H9 (cell line): Measurements from ENCODE around the gene TLL2. TPM values are rescaled to one million over a fixed set of nuclear protein-coding genes. Genes with fewer than 3 reads are reported as not detected.

Experiments used
- DNase-seq: peaks from one replicate; pipeline ENCODE4 v3.0.0-alpha.2; 2017
- H2AFZ ChIP-seq: one replicate; pipeline ENCODE4 v1.6.1; 2013; ENCODE audit warnings: mild to moderate bottlenecking, low read length, control low read depth, moderate library complexity
- H2AK5ac ChIP-seq: 2 replicates; pipeline ENCODE4 v1.6.1; 2013; ENCODE audit warnings: low read length, control low read depth, mixed read lengths; ENCODE audit not compliant: insufficient read length
- H2BK120ac ChIP-seq: one replicate; pipeline ENCODE4 v1.6.1; 2013; ENCODE audit warnings: low read depth, mild to moderate bottlenecking, low read length, control low read depth, inconsistent platforms; ENCODE audit not compliant: poor library complexity, severe bottlenecking
- H2BK12ac ChIP-seq: 2 replicates; pipeline ENCODE4 v1.6.1; 2013; ENCODE audit warnings: low read length, control low read depth, mixed read lengths, low read depth; ENCODE audit not compliant: insufficient read length
- H2BK15ac ChIP-seq: 2 replicates; pipeline ENCODE4 v1.6.1; 2013; ENCODE audit warnings: low read depth, low read length, control low read depth
- H2BK20ac ChIP-seq: one replicate; pipeline ENCODE4 v1.6.1; 2013; ENCODE audit warnings: low read depth, mild to moderate bottlenecking, low read length, control low read depth, inconsistent platforms; ENCODE audit not compliant: poor library complexity, severe bottlenecking
- H2BK5ac ChIP-seq: 2 replicates; pipeline ENCODE4 v1.6.1; 2013; ENCODE audit warnings: low read length, control low read depth, mixed read lengths; ENCODE audit not compliant: insufficient read length
- H3K14ac ChIP-seq: 2 replicates; pipeline ENCODE4 v1.6.1; 2013; ENCODE audit warnings: low read length, control low read depth; ENCODE audit not compliant: insufficient read depth
- H3K18ac ChIP-seq: 2 replicates; pipeline ENCODE4 v1.6.1; 2013; ENCODE audit warnings: low read depth, mild to moderate bottlenecking, mixed read lengths, low read length, control low read depth; ENCODE audit not compliant: insufficient read length
- H3K23ac ChIP-seq: 2 replicates; pipeline ENCODE4 v1.6.1; 2013; ENCODE audit warnings: low read length, control low read depth, mixed read lengths, low read depth; ENCODE audit not compliant: insufficient read length
- H3K23me2 ChIP-seq: 2 replicates; pipeline ENCODE4 v1.6.1; 2013; ENCODE audit warnings: low read depth, mild to moderate bottlenecking, mixed read lengths, low read length, control low read depth; ENCODE audit not compliant: insufficient read length, poor library complexity, severe bottlenecking
- H3K27ac ChIP-seq: 2 replicates; pipeline ENCODE4 v1.5.1; 2013; ENCODE audit warnings: low read length, control low read depth, mixed read lengths, low read depth; ENCODE audit not compliant: insufficient read length
- H3K27me3 ChIP-seq: 2 replicates; pipeline ENCODE4 v1.6.1; 2013; ENCODE audit warnings: low read length, control low read depth, inconsistent platforms; ENCODE audit not compliant: insufficient read depth
- H3K4ac ChIP-seq: 2 replicates; pipeline ENCODE4 v1.6.1; 2013; ENCODE audit warnings: low read depth, mild to moderate bottlenecking, control low read depth, inconsistent platforms, low read length, moderate library complexity
- H3K4me1 ChIP-seq: 2 replicates; pipeline ENCODE4 v1.6.1; 2013; ENCODE audit warnings: low read length, control low read depth, inconsistent platforms; ENCODE audit not compliant: insufficient read depth
- H3K4me2 ChIP-seq: 2 replicates; pipeline ENCODE4 v1.6.1; 2013; ENCODE audit warnings: low read length, control low read depth, mixed read lengths; ENCODE audit not compliant: insufficient read length, insufficient read depth
- H3K56ac ChIP-seq: 2 replicates; pipeline ENCODE4 v1.6.1; 2013; ENCODE audit warnings: low read depth, mild to moderate bottlenecking, mixed read lengths, low read length, control low read depth; ENCODE audit not compliant: insufficient read length
- H3K79me1 ChIP-seq: 2 replicates; pipeline ENCODE4 v1.6.1; 2013; ENCODE audit warnings: low read depth, mild to moderate bottlenecking, moderate library complexity, low read length, control low read depth, inconsistent platforms; ENCODE audit not compliant: insufficient read depth, poor library complexity, severe bottlenecking
- H3K79me2 ChIP-seq: 2 replicates; pipeline ENCODE4 v1.6.1; 2013; ENCODE audit warnings: low read length, control low read depth, inconsistent platforms; ENCODE audit not compliant: insufficient read depth
- H3K9ac ChIP-seq: 2 replicates; pipeline ENCODE4 v1.6.1; 2013; ENCODE audit warnings: low read length, control low read depth, mixed read lengths; ENCODE audit not compliant: insufficient read length; ENCODE audit errors: extremely low read depth
- H3K9me3 ChIP-seq: one replicate; pipeline ENCODE4 v1.6.1; 2013; ENCODE audit warnings: low read depth, low read length, inconsistent platforms; ENCODE audit not compliant: control insufficient read depth
- H3T11ph ChIP-seq: one replicate; pipeline ENCODE4 v1.6.1; 2013; ENCODE audit warnings: mild to moderate bottlenecking, low read length, control low read depth, inconsistent platforms
- H4K20me1 ChIP-seq: one replicate; pipeline ENCODE4 v1.6.1; 2013; ENCODE audit not compliant: control insufficient read depth, insufficient read length, insufficient read depth
- H4K5ac ChIP-seq: 2 replicates; pipeline ENCODE4 v1.6.1; 2013; ENCODE audit warnings: low read depth, mild to moderate bottlenecking, mixed read lengths, low read length, control low read depth; ENCODE audit not compliant: insufficient read length
- H4K8ac ChIP-seq: replicated peaks from 2 replicates; pipeline ENCODE4 v1.6.1; 2013; ENCODE audit warnings: low read length, control low read depth, mixed read lengths, low read depth; ENCODE audit not compliant: insufficient read length
- H4K91ac ChIP-seq: 2 replicates; pipeline ENCODE4 v1.6.1; 2013; ENCODE audit warnings: low read depth, mild to moderate bottlenecking, moderate library complexity, mixed read lengths, low read length, control low read depth; ENCODE audit not compliant: insufficient read length
- H3K27ac Mint-ChIP-seq, 3 experiments: 2 replicates in 2 of 3; 3 replicates in 1 of 3; pipeline ENCODE4 v1.8.0; 2020 to 2021; ENCODE audit warnings: mixed read lengths in 3 of 3, mild to moderate bottlenecking in 1 of 3, moderate library complexity in 1 of 3
- H3K27me3 Mint-ChIP-seq: 2 replicates; pipeline ENCODE4 v1.8.0; 2021; ENCODE audit warnings: low read depth, mild to moderate bottlenecking, moderate library complexity, mixed read lengths
- H3K36me3 Mint-ChIP-seq, 3 experiments: 2 replicates in 2 of 3; 3 replicates in 1 of 3; pipeline ENCODE4 v1.8.0; 2020 to 2021; ENCODE audit warnings: low read depth in 3 of 3, mixed read lengths in 3 of 3; ENCODE audit not compliant: insufficient read depth in 1 of 3
- H3K4me1 Mint-ChIP-seq, 2 experiments: 2 replicates each; pipeline ENCODE4 v1.8.0; 2020; ENCODE audit warnings: mixed read lengths in 2 of 2
- H3K4me3 Mint-ChIP-seq, 2 experiments: 2 replicates in 1 of 2; 3 replicates in 1 of 2; pipeline ENCODE4 v1.8.0; 2020 to 2021; ENCODE audit warnings: mild to moderate bottlenecking in 2 of 2, mixed read lengths in 2 of 2, moderate library complexity in 1 of 2
- H3K9me3 Mint-ChIP-seq, 2 experiments: 2 replicates in 1 of 2; 3 replicates in 1 of 2; pipeline ENCODE4 v1.8.0; 2020; ENCODE audit warnings: mild to moderate bottlenecking in 2 of 2, mixed read lengths in 2 of 2, moderate library complexity in 1 of 2
- WGBS: extraction: QIAGEN DNeasy Blood & Tissue Kit; methylation state at CpG from one replicate; pipeline ENCODE4 v1.1.7; 2013; ENCODE audit warnings: missing lambda C conversion rate, low lambda C conversion rate, mixed read lengths; ENCODE audit not compliant: insufficient read length; ENCODE audit errors: extremely low coverage; 5-methylcytosine and 5-hydroxymethylcytosine counted together
- total RNA-seq: library from RNA; stranded (reverse); gene quantifications from 2 replicates; pipeline ENCODE4 v1.2.1, GENCODE V29; 2021
- TF ChIP-seq, protein P1 (sequence below): fragments of 200-600 bp; sonication (generic); conservative IDR thresholded peaks from 3 replicates; pipeline ENCODE4 v1.8.0; 2021; ENCODE audit warnings: antibody characterized with exemption, mild to moderate bottlenecking

Gene TLL2
- total RNA-seq, 1 experiment from 2014 or later: 1.4 TPM

DNA sequence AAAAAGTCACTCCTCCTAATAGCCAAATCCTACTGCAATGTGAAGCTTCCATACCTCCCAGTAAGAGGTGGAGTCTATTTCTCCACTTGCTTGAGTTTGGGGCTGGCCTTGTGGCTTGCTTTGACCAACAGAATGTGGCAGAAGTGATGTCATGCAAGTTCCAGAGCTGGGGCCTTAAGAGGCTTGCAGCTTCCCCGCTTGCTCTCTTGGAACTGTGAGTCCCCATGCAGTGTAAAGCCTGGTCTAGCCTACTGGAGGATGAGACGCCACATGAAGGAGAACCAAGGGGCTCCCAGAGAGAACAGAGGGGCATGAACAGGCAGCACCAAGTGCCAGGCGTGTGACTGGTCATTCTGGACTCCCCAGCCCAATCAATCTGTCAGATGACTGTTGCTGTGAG, 96.3 kb downstream of the TLL2 start:
- Histone ChIP-seq H3T11ph (no peak overlapping the region), H2BK15ac (no peak overlapping the region), H3K79me2 (no peaks in the 10 kb centered on the region), H4K8ac (no peak overlapping the region), H2BK5ac (no peak overlapping the region), H3K56ac (no peak overlapping the region), H3K23me2 (no peaks in the 10 kb centered on the region), H3K27me3 (no peaks in the 10 kb centered on the region), H4K91ac (no peak overlapping the region), H3K4me1 (no peaks in the 10 kb centered on the region; the same call in 1 of the 2 replicates), H4K5ac (no peak overlapping the region), H3K9me3 (no peaks in the 10 kb centered on the region), H2AFZ (no peak overlapping the region), H3K18ac (no peak overlapping the region), H2AK5ac (no peak overlapping the region), H3K23ac (no peak overlapping the region), H3K14ac (no peak overlapping the region), H3K9ac (no peak overlapping the region), H3K79me1 (no peaks in the 10 kb centered on the region), H3K4me2 (no peak overlapping the region), H4K20me1 (peaks cover 2% of the 10 kb centered on the region), H2BK120ac (no peak overlapping the region), H2BK12ac (no peak overlapping the region), H3K4ac (no peak overlapping the region), H3K27ac (no peak overlapping the region), H2BK20ac (no peak overlapping the region)
- peaks cover 3 to 5% of the 10 kb centered on the region in 2 experiments; a peak in 3 of 4 replicates for H3K4me1 Mint-ChIP-seq
- no peak overlapping the region for H3K4me3 Mint-ChIP-seq
- H3K36me3 Mint-ChIP-seq: no peaks in the 10 kb centered on the region
- no peaks in the 10 kb centered on the region for H3K27me3 Mint-ChIP-seq
- peak; percentile 76 for DNase-seq
- H3K9me3 Mint-ChIP-seq: no peaks in the 10 kb centered on the region; a peak in 1 of 5 replicates
- no CpG with 5 or more reads among the region's 3 CpGs for WGBS
- TF ChIP-seq, protein P1, sequence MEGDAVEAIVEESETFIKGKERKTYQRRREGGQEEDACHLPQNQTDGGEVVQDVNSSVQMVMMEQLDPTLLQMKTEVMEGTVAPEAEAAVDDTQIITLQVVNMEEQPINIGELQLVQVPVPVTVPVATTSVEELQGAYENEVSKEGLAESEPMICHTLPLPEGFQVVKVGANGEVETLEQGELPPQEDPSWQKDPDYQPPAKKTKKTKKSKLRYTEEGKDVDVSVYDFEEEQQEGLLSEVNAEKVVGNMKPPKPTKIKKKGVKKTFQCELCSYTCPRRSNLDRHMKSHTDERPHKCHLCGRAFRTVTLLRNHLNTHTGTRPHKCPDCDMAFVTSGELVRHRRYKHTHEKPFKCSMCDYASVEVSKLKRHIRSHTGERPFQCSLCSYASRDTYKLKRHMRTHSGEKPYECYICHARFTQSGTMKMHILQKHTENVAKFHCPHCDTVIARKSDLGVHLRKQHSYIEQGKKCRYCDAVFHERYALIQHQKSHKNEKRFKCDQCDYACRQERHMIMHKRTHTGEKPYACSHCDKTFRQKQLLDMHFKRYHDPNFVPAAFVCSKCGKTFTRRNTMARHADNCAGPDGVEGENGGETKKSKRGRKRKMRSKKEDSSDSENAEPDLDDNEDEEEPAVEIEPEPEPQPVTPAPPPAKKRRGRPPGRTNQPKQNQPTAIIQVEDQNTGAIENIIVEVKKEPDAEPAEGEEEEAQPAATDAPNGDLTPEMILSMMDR: no peak
- H3K27ac Mint-ChIP-seq: no peak overlapping the region; a peak in 1 of 7 replicates
